Esophagus muscularis mucosa (tissue), 3 donors: Measurements from ENCODE around the gene AMOTL1.

ENCODE experiments used
- POLR2A ChIP-seq: fragments of 450-650 bp; IDR thresholded peaks from one replicate; pipeline ENCODE4 v1.6.1; 2017; ENCODE audit warnings: antibody characterized with exemption, moderate library complexity, mild to moderate bottlenecking, low read depth
- POLR2AphosphoS5 ChIP-seq, 2 donors: sonication (generic); formaldehyde crosslinking; IDR thresholded peaks; one replicate each; pipeline ENCODE4 v1.6.1; 2017; ENCODE audit warnings: antibody characterized with exemption in 2 of 2
- TF ChIP-seq, protein P1 (sequence below), 3 experiments: fragments of 200-600 bp in 2 of 3; fragments of 450-650 bp in 1 of 3; sonication (generic) in 2 of 3; IDR thresholded peaks; one replicate each; pipeline ENCODE4 v1.5.1; 2017 to 2019; ENCODE audit warnings: antibody characterized with exemption in 3 of 3, mild to moderate bottlenecking in 2 of 3, moderate library complexity in 1 of 3

DNA sequence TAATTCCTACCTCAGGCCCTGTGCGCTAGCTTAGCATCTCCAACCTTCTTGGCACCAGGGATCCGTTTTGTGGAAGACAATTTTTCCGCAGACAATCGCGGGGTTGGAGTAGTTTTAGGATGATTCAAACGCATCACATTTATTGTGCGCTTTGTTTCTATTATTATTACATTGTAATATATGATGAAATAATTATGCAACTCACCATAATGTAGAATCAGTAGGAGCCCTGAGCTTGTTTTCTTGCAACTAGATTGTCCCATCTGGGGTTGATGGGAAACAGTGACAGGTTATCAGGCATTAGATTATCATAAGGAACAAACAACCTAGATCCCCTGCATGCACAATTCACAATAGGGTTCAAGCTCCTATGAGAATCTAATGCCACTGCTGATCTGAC, 52.3 kb downstream of the AMOTL1 start:
- TF ChIP-seq, protein P1, sequence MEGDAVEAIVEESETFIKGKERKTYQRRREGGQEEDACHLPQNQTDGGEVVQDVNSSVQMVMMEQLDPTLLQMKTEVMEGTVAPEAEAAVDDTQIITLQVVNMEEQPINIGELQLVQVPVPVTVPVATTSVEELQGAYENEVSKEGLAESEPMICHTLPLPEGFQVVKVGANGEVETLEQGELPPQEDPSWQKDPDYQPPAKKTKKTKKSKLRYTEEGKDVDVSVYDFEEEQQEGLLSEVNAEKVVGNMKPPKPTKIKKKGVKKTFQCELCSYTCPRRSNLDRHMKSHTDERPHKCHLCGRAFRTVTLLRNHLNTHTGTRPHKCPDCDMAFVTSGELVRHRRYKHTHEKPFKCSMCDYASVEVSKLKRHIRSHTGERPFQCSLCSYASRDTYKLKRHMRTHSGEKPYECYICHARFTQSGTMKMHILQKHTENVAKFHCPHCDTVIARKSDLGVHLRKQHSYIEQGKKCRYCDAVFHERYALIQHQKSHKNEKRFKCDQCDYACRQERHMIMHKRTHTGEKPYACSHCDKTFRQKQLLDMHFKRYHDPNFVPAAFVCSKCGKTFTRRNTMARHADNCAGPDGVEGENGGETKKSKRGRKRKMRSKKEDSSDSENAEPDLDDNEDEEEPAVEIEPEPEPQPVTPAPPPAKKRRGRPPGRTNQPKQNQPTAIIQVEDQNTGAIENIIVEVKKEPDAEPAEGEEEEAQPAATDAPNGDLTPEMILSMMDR (IDR thresholded peaks at IDR 0.05), result no peak
- TF ChIP-seq POLR2AphosphoS5 (IDR thresholded peaks at IDR 0.05) (no peak), POLR2A (no peak)
